ENCODE results near the gene ABCA8. TPM values are rescaled to one million over a fixed set of nuclear protein-coding genes. Genes with fewer than 3 reads are reported as not detected.

The ABCA8 gene
- total and polyA plus RNA-seq, 2 of the 8 experiments (the other 6 are each of a cell fraction or from before 2014, with no cell fraction given) = not detected

GRCh38 chr17:68957944-68958343 is 2.8 kb upstream of the ABCA8 start (continued):
- TF ChIP-seq CHD7 (IDR thresholded peaks at IDR 0.05; ENCODE audit: insufficient replicate concordance, low read length) (no peak), NANOG (IDR thresholded peaks at IDR 0.05; ENCODE audit: insufficient read depth, low read depth, low read length, poor library complexity, severe bottlenecking) (no peak), POLR2AphosphoS5 (IDR thresholded peaks at IDR 0.05; ENCODE audit: low read depth, low read length) (no peak), TCF12 (IDR thresholded peaks at IDR 0.05; ENCODE audit: low read depth, low read length) (no peak), HDAC2 (IDR thresholded peaks at IDR 0.05; ENCODE audit: borderline replicate concordance in 1 of 2, low read depth in 2 of 2, low read length in 2 of 2) (no peak), GABPA (IDR thresholded peaks at IDR 0.05; ENCODE audit: borderline replicate concordance, insufficient read depth, low read length) (no peak), CTBP2 (IDR thresholded peaks at IDR 0.05; ENCODE audit: borderline replicate concordance, insufficient read depth, insufficient read length, low read length) (no peak), RNF2 (IDR thresholded peaks at IDR 0.05; ENCODE audit: borderline replicate concordance, low read depth, low read length, missing control alignments, poor library complexity, severe bottlenecking) (no peak), POU5F1 (IDR thresholded peaks at IDR 0.05; ENCODE audit: low read depth, low read length) (no peak)
